H1 (cell line): ENCODE data around the gene MYL6. TPM values are rescaled to one million over a fixed set of nuclear protein-coding genes. Genes with fewer than 3 reads are reported as not detected.
A peak's percentile ranks its signal among the peaks of the same experiment; 100 is the strongest.

Source experiments
- ATF3 ChIP-seq: IDR thresholded peaks from 2 replicates; pipeline ENCODE4 v1.6.1; 2011; ENCODE audit warnings: low read depth, mild to moderate bottlenecking, low read length; ENCODE audit not compliant: insufficient read depth
- CHD7 ChIP-seq: fragments of 300-600 bp; sonication (generic); IDR thresholded peaks from 2 replicates; pipeline ENCODE4 v1.7.1; 2012; ENCODE audit warnings: low read length, moderate library complexity, mild to moderate bottlenecking, inconsistent platforms; ENCODE audit not compliant: insufficient replicate concordance
- CREB1 ChIP-seq: IDR thresholded peaks from 2 replicates; pipeline ENCODE4 v1.6.1; 2012; ENCODE audit warnings: inconsistent platforms
- POLR2AphosphoS5 ChIP-seq: IDR thresholded peaks from 2 replicates; pipeline ENCODE4 v1.6.1; 2011; ENCODE audit warnings: low read depth, low read length
- SIN3A ChIP-seq, 2 experiments: IDR thresholded peaks in 1 of 2; conservative IDR thresholded peaks in 1 of 2; 2 replicates each; pipeline ENCODE4 v1.6.1; 2011 to 2012; ENCODE audit warnings: low read length in 2 of 2, improper control_type of control experiment in 1 of 2, low read depth in 1 of 2, mild to moderate bottlenecking in 1 of 2
- SP1 ChIP-seq: IDR thresholded peaks from 2 replicates; pipeline ENCODE4 v1.6.1; 2011; ENCODE audit warnings: low read depth, low read length
- SRF ChIP-seq: IDR thresholded peaks from 2 replicates; pipeline ENCODE4 v1.6.1; 2011; ENCODE audit warnings: mild to moderate bottlenecking, low read depth, low read length, moderate library complexity
- TAF1 ChIP-seq: IDR thresholded peaks from 2 replicates; pipeline ENCODE4 v1.6.1; 2011; ENCODE audit warnings: mild to moderate bottlenecking, low read depth, low read length
- polyA plus RNA-seq, 7 experiments: library from polyadenylated mRNA; depleted of rRNA in 3 of 7; stranded (reverse) in 5 of 7; unstranded in 2 of 7; fragments of >200 nt in 5 of 7; fragments of 200-250 nt in 2 of 7; gene quantifications; 1 replicate in 5 of 7; 2 replicates in 1 of 7; 4 replicates in 1 of 7; pipeline versions ENCODE4 v1.2.1 to v1.2.3, GENCODE V29; 2011 to 2013; ENCODE audit warnings: missing spikeins in 2 of 7, mixed read lengths in 2 of 7
- total RNA-seq: library from RNA; stranded (reverse); fragmentation: NEBNext Ultra II Directional; extraction: Animal tissue kit (Norgen Biotek cat#: 25700); gene quantifications from 2 replicates; pipeline ENCODE4 v1.2.1, GENCODE V29; 2021

Gene MYL6
- total and polyA plus RNA-seq, 2 of the 8 experiments (the other 6 are each of a cell fraction or from before 2014, with no cell fraction given) = 1,130 to 2,279 TPM

- no peak for TF ChIP-seq ATF3
- peak; percentile 93 for TF ChIP-seq SRF
- peak; percentile 73 for TF ChIP-seq TAF1
- TF ChIP-seq CHD7 = no peak
- TF ChIP-seq POLR2AphosphoS5 = peak; percentile 67
- TF ChIP-seq SIN3A (conservative IDR thresholded peaks at IDR 0.05 in 1 of 2, IDR thresholded peaks at IDR 0.05 in 1 of 2; ENCODE audit: low read depth in 1 of 2, low read length in 2 of 2) = peak in 1 of 2 experiments; percentile 60; a peak in 1 of 4 replicates
- 0 out of 2 replicates have a peak, but pooled peaks have one; percentile 11 for TF ChIP-seq SP1
- no peak for TF ChIP-seq CREB1
These were observed 835 bp downstream of the MYL6 start (continued) for GRCh38 chr12:56158926-56159461.
